Measurements from ENCODE around the gene PCID2.

Gene PCID2

DNA sequence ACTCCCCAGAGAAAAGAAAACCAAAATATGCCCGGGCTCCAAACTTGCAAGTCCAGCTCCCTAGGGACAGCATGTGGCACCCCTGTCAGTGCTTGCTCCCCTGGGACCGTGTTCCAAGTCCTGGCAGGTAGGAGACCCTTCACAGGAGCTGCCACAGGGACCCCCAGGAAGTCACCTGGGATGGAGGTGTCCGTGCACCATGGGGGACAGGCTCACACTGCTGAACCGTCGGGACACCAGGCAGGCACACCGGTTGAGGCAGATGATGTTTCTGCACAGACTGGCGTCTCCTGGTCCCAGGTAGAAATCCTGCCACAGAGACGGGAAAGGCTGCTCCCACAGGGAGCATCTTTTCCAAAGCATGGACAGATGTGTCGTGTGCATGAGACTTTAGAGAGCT lies 61.7 kb downstream of the PCID2 start:
- Histone ChIP-seq H3K9me3 (no peaks in the 10 kb centered on the region), H3K4me3 (no peak overlapping the region), H3K27ac (no peak overlapping the region), H3K4me1 (no peaks in the 10 kb centered on the region), H3K36me3 (no peaks in the 10 kb centered on the region), H3K27me3 (peaks cover 0 to 8% of the 10 kb centered on the region in 2 donors)
- no peak for DNase-seq
- intact Hi-C loops (cut with DNase I; ENCODE audit: low total_unique reads) = no loop called here
- TF ChIP-seq, protein P1, sequence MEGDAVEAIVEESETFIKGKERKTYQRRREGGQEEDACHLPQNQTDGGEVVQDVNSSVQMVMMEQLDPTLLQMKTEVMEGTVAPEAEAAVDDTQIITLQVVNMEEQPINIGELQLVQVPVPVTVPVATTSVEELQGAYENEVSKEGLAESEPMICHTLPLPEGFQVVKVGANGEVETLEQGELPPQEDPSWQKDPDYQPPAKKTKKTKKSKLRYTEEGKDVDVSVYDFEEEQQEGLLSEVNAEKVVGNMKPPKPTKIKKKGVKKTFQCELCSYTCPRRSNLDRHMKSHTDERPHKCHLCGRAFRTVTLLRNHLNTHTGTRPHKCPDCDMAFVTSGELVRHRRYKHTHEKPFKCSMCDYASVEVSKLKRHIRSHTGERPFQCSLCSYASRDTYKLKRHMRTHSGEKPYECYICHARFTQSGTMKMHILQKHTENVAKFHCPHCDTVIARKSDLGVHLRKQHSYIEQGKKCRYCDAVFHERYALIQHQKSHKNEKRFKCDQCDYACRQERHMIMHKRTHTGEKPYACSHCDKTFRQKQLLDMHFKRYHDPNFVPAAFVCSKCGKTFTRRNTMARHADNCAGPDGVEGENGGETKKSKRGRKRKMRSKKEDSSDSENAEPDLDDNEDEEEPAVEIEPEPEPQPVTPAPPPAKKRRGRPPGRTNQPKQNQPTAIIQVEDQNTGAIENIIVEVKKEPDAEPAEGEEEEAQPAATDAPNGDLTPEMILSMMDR (IDR thresholded peaks at IDR 0.05) = no peak

DNA sequence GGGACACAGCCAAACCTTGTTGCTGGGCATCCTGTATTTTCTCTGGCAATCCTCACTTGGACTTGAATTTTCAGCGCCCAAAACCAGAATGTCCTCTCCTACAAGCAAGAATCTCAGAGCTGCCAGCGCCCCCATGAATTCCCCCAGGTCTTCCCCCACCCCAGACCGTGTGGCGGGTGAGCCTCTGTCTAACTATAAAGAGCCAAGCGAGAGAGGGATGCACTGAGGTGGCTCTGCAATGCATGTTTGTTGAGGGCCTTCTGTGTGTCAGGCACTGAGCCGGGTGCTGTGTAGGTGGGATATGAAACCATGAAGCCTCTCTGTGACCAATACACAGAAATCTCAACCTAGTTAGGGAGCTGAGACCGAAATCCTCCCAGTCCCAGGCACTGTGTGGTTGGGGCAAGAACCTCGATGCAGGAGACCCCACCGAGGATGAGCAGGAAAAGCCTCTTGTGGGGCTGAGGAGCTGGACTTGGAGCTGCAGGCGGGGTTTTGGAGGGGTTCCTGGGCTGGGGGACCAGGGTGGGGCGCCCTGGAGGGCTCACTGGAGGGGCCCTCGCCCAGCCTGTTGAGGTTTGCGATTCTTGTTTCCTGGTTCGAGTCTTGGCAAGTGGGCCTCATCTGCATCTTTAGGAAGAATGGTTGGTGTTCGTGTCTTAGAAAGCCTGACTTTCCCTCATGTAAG lies 62.4 kb downstream of the PCID2 start:
- H3K9me3 ChIP-seq = no peaks in the 10 kb centered on the region
- no peak overlapping the region for H3K4me3 ChIP-seq
- TF ChIP-seq, protein P1 (IDR thresholded peaks at IDR 0.05) = no peak
- H3K36me3 ChIP-seq = no peaks in the 10 kb centered on the region
- intact Hi-C loops (cut with DNase I; ENCODE audit: low total_unique reads) = no loop called here
- peaks cover 0 to 8% of the 10 kb centered on the region in 2 donors for H3K27me3 ChIP-seq
- no peaks in the 10 kb centered on the region for H3K4me1 ChIP-seq
- DNase-seq = no peak
- H3K27ac ChIP-seq = no peak overlapping the region

DNA sequence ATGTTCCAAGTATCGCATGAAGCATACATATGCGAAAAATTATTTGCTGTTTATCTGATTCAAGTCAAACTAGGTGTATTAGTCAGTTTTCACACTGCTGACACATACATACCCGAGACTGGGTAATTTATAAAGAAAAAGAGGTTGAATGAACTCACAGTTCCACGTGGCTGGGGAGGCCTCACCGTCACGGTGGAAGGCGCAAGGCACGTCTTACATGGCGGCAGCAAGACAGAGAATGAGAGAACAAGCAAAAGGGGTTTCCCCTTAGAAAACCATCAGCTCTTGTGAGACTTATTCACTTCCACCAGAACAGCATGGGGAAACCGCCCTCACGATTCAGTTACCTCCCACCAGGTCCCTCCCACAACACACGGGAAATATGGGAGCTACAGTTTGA lies 63.0 kb downstream of the PCID2 start:
- DNase-seq = no peak
- intact Hi-C loops (cut with DNase I; ENCODE audit: low total_unique reads) = no loop called here
- Histone ChIP-seq H3K4me3 (no peak overlapping the region), H3K36me3 (no peaks in the 10 kb centered on the region), H3K27ac (no peak overlapping the region), H3K4me1 (no peaks in the 10 kb centered on the region), H3K27me3 (peaks cover 0 to 8% of the 10 kb centered on the region in 2 donors), H3K9me3 (no peaks in the 10 kb centered on the region)
- TF ChIP-seq, protein P1 (IDR thresholded peaks at IDR 0.05) = no peak

DNA sequence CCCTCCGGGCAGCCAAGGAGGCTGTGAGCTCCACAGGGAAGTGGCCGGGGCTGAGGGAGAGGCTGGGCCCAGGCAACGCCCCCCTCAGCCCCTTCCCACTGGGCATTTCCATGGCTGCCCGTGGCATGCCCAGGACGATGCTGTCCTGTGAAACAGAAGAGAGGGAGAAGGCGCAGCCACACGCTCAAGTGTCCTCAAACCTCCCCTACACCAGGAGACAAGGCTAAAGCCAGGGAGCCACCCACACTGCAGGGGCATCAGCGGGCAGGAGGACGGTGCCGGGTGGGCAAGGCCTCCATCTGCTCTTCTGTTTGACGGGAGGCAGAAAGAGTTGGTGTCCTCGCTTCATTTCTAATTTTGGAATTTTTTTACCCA lies 64.2 kb downstream of the PCID2 start:
- no peaks in the 10 kb centered on the region for H3K36me3 ChIP-seq
- H3K27ac ChIP-seq = no peak overlapping the region
- TF ChIP-seq, protein P1 (IDR thresholded peaks at IDR 0.05) = no peak
- DNase-seq = no peak
- H3K9me3 ChIP-seq = no peaks in the 10 kb centered on the region
- no peak overlapping the region for H3K4me3 ChIP-seq
- no peaks in the 10 kb centered on the region for H3K4me1 ChIP-seq
- intact Hi-C loops (cut with DNase I; ENCODE audit: low total_unique reads) = no loop called here
- H3K27me3 ChIP-seq = peaks cover 0 to 8% of the 10 kb centered on the region in 2 donors

DNA sequence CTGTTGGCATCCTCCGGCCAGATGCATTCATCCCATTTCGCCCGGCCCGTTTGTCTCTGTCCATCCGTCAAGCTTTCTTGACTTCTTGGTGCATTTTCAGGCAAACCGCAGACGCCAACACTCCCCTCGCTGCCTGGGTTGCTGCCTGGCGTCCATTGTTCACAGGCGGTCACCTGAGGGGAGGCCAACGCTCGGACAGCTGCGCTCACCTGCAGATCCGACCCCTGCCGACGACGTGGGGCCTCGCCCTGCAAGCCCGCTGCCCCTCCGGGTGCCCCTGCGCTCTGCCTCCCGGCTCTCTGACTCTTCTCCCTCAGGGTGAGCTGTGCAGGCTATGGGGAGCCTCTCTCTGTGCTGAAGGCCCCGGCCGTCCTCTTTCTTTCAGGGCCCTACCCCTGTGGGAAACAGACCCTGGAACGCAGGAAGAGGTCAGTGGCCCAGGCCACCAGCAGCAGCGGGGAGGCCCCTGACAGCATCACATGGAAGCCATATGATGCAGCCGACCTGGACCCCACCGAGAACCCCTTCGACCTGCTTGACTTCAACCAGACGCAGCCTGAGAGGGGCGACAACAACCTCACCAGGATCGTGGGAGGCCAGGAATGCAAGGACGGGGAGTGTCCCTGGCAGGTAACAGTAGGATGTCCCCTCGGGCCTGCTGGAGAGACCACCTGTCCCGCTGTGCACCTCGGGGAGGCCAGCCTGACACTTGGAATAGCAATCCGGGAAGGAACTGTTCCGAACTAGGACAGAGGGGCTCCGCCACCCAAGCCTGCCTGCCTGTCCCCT lies 64.8 kb downstream of the PCID2 start:
- no peak overlapping the region for H3K27ac ChIP-seq
- TF ChIP-seq, protein P1 (IDR thresholded peaks at IDR 0.05) = no peak
- H3K4me1 ChIP-seq = no peaks in the 10 kb centered on the region
- H3K9me3 ChIP-seq = no peaks in the 10 kb centered on the region
- H3K27me3 ChIP-seq = peaks cover 0 to 8% of the 10 kb centered on the region in 2 donors
- peak in 1 of 2 donors; percentile 55 for DNase-seq
- intact Hi-C loops (cut with DNase I; ENCODE audit: low total_unique reads) = no loop called here
- no peaks in the 10 kb centered on the region for H3K36me3 ChIP-seq
- H3K4me3 ChIP-seq = no peak overlapping the region

Measured in tibial artery (tissue), 4 donors.